Measurements from ENCODE around the gene DPCD. TPM values are rescaled to one million over a fixed set of nuclear protein-coding genes. Genes with fewer than 3 reads are reported as not detected.
"Not testable (repeated sequence)": the region's sequence is repeated elsewhere in the genome, so short reads cannot be mapped to it uniquely, and the experiment has no call there.

Gene DPCD
- total RNA-seq, 1 donor from 2014 or later = 45.3 TPM

DNA sequence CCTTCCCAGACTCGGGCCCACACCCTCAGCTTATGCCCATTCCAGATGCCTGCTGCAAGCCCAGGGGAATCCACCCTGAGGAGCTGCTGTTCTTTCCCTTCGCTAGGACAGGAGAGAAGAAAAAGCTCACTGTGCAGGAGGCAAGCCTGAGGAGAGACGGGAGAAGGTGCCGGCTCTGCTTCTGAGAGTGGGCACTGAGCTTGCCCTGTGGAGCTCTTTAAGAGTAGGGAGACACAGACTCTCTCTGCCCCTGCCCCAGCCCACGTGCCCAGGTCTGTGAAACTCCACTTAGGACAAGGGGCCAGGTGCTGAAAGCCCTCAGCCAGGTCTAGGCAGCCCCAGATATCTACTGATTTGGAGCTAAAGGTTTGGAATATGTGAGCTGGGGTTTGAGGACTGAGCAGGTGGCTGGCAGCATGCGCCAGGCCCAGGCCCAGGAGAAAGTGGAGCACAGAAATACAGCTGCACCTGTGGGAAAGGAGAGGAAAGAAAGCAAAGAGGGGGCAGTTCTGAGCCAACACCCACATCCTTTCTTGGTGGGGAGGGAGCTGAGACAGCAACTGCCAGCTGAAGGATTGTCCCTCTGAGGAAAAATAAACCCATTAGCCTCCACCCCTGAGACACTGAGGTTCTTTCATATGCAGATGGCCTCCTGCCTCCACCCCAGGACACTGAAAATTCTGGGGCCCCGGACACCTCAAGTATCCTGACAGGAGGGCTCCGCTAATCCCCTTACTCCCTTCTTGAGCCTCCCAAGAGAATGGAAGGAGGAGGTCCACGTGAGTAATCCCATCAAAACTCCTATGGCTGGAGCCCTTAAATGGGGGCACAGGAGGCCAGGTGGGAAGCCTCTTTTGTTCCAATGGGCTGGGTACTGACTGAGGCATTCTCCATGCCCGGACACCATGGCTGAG, 7.4 kb upstream of the DPCD start:
- DNase-seq (ENCODE audit: low read depth) = no peak

DNA sequence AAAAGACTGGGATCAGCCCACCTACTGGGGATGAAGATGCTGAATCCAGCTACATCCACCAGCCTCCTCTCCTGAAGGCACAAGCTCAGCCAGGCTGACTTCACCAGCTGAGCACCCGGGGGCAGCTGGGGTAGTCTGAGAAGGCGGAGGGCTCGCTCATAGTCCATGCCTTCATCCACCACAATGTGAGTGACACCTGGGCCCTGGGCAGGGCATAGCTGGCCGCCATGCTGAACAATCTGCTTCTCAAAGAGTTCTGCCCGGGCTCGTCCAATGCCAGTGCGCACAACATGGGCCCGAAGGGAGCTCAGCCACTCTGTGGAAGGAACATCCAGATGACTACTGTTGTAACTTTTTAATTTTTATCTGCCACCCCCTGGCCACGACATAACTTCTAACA, 2.3 kb upstream of the DPCD start:
- peak; percentile 9 for DNase-seq (ENCODE audit: low read depth)

DNA sequence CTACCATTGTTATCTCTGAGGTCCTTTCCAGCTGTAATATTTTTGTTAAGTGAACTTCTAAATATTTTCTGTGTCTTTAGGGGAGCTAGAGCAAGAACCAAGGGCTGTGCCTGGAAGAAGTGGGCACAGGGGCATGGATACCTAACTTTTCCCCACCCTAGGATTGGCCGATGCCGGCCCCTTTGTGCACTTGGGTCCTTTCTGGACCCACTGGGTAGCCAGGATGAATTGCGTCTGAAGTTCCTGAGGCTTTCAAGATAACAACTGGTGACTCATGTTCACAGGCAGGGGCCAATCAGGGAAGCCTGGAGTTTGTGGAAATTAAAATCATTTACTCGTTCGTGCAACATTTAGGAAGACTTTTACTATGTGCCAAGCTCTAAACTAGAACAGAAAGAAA, 758 bp downstream of the DPCD start:
- peak; percentile 24 for DNase-seq (ENCODE audit: low read depth)

DNA sequence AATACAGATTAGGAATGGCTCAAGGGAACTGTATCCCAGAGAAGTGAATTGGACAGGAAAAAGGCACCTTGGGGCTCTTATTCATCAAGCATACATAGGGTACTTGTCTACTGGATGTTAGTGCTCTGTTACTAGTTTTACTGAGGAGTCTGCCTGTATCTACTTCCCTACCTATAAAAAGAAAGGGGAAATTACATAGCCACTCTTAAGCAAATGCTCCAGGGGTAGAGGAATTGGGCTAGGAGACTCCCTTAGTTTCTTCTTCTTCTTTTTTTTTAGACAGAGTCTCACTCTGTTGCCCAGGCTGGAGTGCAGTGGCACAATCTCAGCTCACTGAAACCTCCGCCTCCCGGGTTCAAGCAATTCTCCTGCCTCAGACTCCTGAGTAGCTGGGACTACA, 5.2 kb downstream of the DPCD start:
- DNase-seq (ENCODE audit: low read depth) = not testable (repeated sequence)

DNA sequence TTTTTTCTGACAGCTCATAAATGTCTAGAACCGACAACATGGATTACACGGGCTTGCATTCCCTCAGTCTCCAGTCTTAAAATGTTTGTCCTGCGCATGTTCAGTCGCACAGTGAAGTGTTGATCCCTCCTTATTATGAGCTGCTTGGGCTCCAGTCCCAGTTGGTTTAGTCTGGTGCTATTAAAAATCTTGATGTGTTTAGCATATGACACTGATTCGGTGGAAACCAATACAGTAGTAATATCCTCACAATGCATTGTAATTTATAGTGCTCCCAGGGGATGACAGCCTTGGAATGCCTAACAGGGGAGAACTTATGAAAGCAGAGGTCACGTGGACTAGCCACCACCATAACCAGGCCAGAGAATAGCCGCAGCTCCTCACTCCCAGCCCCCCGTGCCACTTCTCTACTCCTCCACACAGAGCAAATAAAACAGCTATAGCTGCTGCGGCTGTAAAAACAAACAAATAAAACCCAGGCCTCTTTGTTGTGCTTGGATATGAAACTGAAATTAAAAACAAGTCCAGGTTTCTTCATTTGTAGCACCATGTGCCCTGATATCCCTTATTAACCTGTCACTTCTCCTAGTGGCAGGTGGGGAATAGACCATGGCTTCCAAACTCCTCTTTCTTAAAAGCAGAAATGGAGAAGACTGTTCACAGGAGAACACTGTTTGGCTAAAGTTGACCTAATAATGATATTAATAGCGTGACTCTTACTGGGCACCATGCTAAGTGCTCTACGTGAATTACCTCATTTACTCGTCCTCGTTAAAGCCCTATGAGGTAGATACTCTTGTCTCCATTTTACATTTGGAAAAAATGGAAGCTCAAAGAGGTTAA, 7.7 kb downstream of the DPCD start:
- DNase-seq (ENCODE audit: low read depth) = no peak

DNA sequence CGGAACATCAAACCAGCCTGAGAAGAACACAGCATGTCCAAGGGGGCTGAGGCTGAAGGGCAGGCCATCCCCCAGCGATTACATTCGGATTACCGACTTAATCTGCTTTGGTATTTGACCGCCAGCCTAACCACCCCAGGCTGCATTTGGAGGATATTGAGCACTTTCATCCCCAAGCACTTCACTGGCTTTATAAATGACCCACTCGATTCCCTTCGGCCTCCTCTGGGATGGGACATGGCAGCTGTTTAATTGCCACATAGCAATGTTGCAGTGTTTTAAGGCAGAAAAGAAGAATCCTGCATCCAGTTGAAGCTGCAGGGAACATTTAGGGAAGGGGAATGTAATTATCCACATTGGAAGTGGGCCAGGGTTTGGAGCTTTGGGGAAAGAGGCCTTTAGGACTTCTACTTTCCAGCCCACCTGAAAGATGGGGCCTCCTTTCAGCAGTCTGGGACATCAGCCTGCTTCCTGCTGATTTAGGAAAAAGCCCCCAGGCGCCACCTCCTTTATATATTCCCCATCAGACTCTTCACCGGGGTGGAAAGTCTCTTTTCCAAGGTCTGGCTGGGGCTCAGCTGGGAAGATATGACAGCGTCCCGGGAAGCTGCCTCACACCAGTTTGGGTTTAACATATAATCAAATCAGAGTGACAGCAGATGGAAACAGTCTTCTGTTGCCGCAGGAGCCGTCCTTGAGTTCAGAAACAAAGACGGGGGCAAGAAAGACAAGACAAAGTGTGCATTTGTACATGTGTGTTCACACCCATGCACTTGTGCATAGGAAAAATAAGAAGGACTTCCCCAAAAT, 9.2 kb downstream of the DPCD start:
- no peak for DNase-seq (ENCODE audit: low read depth)

DNA sequence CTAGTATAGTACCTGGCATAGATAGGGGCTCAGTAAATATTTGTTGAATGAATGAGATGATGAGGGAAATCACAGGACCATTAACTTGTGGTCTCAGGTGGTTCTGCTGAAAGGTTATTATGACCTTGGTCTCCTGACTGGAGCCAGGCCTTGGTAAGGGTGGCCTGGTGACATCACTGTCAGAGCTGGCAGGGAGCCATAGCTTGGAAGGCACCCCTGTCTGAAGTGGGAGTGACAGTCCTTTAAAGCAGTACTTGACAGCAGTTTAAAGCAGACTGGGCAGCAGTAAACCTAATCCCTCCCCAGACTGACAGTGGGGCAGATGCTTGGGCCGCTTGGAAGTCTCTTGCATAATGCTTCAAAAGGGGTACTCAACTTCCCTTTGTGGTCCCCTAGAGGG, 13.4 kb downstream of the DPCD start:
- DNase-seq (ENCODE audit: low read depth) = no peak

DNA sequence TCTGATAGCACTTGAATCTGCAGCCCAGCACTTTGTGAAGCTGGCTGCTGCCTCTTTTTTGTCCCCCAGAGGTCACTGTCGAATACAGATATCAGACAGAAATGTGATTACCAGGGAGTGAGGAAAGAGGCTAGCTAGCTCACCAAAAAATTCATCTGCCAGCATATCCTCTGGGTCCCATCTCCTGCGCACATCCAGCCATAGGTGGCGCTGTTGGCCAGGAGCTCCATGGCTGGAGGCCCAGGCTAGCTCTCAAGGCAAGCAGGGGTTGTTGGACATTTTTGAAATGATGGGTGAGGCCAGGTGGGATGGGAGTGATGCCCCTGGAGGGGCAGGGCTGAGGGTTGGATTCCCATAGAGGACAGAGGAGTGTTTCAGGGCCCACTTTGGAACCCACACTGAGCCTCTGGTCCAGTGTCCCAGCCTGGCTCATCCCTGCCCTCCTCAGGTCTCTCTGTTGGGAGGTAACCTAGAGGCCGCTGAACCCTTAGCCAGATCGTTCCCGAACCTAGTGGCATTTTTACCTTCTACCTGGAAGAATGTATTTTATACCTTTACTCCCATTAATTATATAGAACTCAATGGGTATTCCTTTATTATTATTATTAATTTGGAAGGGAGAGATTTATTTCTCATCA, 14.8 kb downstream of the DPCD start:
- DNase-seq (ENCODE audit: low read depth) = peak; percentile 85

DNA sequence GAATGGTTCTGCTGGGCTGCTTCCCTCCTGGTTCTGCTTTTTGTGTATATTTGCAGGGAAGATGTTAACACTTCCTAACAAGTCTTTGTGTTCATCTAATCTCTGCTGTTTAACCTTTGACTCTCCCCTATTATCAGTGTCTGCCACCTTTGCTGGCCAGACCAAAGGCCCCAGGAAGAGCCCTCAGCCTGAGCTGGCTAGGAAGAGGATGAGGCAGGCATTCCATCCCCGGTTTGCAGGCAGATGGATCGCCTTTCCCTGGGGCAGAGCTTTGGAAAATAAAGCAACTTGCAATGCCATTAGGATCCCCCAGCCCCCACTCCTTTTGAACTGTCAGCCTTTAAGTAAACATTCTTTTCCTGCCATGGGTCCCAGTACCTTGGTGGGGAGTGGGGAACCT, 19.0 kb downstream of the DPCD start:
- no peak for DNase-seq (ENCODE audit: low read depth)

DNA sequence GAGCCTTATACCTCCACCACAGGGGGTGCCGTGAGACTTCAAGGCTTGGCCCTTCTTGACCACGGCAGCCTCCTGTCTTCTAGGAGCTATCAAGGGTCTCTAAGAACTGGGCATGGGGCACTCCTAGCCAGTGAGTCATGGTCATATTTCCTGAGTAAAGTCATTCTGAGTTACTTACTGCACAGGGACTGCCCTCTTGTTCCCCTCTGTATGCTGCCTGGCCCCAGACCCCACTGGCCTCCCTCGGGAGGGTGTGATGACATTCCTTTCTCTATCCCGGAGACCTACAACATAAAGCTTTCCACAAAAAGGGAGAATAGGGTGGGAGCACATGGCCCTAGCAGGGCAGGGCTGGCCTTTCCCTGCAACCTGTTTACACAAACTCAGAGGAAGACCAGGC, 21.4 kb downstream of the DPCD start:
- no peak for DNase-seq (ENCODE audit: low read depth)

DNA sequence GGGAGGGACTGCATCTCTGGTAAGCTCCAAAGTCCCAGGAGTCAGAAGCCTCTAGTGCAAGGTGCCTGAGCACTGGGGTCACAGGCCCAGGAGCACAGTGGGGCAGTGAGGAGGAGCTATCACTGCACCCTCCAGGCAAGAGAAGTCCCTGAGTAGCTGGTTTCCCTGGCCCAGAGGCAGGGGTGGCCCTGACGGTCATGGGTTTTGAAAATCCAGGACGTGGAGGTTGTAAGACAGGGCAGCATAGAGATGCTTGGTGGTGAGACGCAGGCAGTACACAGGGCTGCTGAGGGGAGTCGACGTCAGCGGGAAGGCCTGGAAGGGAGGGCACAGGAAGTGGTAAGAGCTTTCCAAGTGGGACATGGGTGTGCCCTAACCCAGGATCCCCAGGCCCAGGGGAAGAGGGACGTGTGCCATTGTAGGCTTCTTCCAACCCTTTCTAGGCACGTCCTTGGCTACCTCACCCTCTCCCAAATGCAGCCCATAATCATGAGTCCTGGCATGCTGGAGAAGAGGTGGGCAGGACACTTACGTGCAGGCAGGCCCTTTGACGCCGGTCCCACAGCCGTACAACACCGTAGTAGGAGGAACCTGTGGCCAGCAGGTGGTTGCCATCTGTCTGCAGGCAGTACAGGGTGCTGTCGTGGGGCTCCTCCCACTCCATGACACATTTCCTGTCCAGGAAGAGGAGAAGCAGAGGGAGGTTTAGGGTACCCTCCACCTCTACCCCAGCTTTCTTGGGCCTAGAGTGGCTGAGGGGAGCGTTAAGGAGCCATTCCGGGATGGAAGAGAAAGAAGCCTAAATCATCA, 23.2 kb downstream of the DPCD start:
- DNase-seq (ENCODE audit: low read depth) = no peak

DNA sequence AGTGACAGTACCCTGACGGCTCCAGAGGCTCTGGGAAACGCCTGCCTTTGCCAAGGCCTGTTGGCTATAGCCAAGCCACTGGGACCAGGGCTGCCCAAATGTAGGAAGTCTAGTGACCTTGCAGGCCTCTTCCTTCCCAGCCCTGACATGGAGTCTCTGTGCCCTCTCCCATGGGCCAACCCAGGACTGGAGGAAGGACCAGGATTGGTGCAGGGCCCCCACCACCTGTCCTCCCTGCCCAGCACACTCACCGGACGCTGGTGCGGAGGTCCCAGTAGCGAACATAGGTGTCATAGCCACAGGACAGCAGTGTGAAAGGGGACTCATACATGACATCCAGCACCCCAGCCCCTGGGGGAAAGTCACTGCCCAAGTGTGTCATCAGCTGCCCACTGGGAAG, 24.0 kb downstream of the DPCD start:
- DNase-seq (ENCODE audit: low read depth) = no peak

DNA sequence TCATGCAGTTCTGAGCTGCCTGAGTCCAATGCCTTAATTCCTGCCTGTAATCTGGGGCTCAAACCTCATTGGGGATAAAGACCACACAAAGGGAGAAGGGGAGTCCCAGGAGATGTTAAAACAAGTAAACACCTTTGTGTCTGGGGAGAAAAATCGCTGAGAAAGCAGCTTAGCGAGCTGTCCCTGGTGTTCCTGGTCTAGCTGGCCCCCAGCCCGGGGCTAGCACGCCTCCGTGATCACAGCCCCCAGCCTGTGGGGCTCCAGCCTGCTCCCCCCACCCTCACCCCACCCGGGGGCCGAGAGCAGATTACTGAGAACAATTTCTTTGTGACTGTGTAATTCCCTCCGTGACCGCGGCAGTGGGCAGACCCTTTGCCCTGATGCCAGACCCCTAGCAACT, 24.8 kb downstream of the DPCD start:
- DNase-seq (ENCODE audit: low read depth) = no peak

DNA sequence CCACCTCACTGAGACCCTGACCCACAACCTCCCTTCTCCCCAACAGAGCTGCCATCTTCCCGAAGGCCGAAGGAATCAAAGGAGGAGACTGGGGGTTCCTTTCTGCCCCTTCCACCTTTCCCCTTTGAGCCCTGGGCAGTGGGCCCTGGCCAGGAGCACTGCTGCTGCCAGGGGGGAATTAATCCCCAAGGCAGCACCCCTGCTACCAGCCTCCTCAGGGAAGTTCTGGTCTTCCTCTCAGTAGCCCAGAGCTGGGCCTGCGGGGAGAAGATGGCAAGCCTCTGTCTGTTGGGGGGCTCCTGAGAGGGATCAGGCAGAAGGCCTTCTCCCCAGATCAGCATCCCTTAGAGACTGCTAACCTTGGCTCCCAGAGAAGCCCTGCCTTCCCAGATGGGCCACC, 25.5 kb downstream of the DPCD start:
- DNase-seq (ENCODE audit: low read depth) = no peak

DNA sequence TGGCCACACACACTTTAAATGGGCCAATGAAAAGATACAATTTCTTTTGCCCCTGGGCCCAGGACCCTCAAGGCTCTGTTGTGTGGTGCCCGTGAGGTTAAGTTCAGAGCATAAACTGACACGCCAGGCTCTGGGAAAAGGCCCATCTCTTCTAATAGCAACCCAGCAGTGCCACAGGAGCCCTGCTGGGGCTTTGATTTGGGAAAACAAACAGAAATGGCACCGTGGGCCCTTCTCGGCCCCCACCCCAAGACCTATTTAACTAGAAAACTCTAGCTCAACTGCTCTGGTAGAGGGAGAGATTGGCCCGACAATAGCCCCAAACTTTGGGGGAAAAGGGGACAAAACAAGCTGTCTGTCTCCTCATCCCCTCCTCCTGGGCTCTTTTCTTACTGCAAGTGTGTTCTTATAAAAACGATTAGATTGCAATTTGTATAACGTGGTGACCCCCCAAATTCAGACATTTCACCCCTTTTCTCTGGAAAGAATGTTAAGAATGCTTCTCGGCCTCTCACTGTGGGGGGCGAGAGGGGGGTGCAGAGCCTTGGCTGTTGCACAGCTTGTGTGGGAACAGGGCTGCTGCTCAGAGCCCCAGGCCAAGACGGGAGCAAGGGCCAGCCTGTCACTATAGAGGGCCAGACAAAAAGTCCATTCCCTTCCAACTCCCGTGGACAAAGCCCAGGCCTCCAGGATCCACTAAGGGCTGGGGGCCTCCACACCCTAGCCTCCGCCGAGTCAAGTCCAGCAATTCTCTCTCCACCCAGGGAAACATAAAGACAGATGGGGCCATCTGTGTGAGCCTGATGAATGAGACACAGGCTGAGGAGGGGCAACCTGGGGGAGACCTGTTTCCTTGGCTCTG, 26.8 kb downstream of the DPCD start:
- no peak for DNase-seq (ENCODE audit: low read depth)

DNA sequence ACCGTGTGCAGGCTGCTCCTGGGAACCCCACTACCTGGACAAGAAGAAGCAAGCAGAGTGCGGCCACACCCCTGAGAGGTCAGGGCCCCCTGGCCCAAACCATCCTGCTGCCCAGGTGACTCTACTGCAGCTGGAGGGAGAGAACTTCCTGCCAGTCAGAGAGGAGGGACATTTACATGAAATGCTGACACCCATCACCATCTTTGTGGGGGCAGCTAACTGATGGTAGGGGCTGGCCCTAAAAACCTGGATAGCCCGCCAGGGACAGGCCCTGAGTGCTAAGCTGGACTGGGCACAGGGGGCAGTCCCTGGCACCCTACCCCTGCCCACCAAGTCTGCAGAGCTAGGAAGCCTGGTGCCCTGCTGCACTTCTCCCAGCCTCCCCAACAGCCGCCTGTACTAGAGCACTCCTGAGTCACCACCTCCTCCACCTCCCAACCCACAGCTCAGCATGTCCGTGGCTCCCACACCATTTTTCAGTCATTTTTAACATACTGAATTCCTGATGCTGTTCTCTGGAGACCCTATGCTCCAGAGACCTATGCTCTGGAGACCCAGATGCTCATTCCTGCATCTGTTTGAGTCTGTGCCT, 27.5 kb downstream of the DPCD start:
- DNase-seq (ENCODE audit: low read depth) = no peak

DNA sequence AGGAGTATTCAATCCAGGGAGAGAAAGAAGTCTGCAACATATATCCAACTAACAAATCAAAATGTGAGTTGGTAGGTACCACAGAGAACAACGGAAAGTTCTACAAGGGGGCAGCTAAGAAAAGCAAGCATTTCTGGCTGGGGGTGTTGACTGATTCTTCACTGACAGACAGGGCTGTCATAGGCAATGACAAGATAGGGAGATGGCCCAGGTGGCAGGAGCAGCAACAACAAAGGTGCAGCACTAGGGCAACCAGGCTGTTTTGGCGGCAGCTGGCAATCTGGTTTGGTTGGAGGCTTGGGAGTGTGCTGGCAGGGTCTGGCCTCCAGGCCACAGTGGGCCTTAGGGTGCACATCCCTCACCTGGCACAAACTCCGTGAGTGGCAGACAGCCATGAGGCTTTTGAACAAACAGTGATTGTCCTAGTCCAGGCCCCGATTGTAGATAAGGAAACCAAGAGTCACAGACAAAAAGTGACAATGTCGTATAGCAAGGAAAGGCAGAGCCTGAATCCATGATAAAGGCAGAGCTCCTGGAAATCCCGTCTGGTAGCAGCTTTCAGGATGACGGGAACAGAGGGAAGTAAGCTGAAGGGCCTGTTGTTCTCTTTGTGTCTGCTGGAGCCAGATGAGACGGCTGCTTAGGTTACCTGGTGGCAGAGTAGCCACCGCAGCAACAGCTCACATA, 28.4 kb downstream of the DPCD start:
- DNase-seq (ENCODE audit: low read depth) = no peak

All from myocyte (in vitro differentiated cells).